HG03442 (cell line): ENCODE data around the gene EYS.
A peak's percentile ranks its signal among the peaks of the same experiment; 100 is the strongest.

ENCODE experiments used
- ATAC-seq: cut with Tn5 transposase; IDR thresholded peaks from one replicate; pipeline ENCODE4 v1.9.1; 2021; ENCODE audit warnings: mild to moderate bottlenecking, moderate library complexity; ENCODE audit not compliant: unreplicated experiment

Gene EYS

GRCh38 chr6:63721181-63721580, 1985.8 kb downstream of the EYS start:
- no peak for ATAC-seq

- ATAC-seq = peak; percentile 60
These were observed 1990.9 kb downstream of the EYS start for GRCh38 chr6:63716169-63716568.

GRCh38 chr6:63714091-63714490, 1992.9 kb downstream of the EYS start:
- ATAC-seq = no peak

- ATAC-seq = no peak
These were observed 1993.7 kb downstream of the EYS start for GRCh38 chr6:63713332-63713731.

GRCh38 chr6:63709148-63709547, 1997.9 kb downstream of the EYS start:
- no peak for ATAC-seq

- no peak for ATAC-seq
These were observed 1998.4 kb downstream of the EYS start for GRCh38 chr6:63708631-63709030.

GRCh38 chr6:63706630-63707029, 2000.4 kb downstream of the EYS start:
- ATAC-seq = no peak

- no peak for ATAC-seq
These were observed 2001.3 kb downstream of the EYS start for GRCh38 chr6:63705707-63706106.

GRCh38 chr6:63690221-63690620, 2016.8 kb downstream of the EYS start:
- no peak for ATAC-seq

- ATAC-seq = no peak
These were observed 2017.6 kb downstream of the EYS start for GRCh38 chr6:63689421-63689820.

GRCh38 chr6:63685446-63686379, 2021.3 kb downstream of the EYS start:
- ATAC-seq = peak; percentile 80

GRCh38 chr6:63683071-63683603, 2023.9 kb downstream of the EYS start:
- ATAC-seq = no peak

- no peak for ATAC-seq
These were observed 2029.7 kb downstream of the EYS start for GRCh38 chr6:63677282-63677681.

- no peak for ATAC-seq
These were observed 2030.5 kb downstream of the EYS start for GRCh38 chr6:63676412-63677114.

GRCh38 chr6:63675138-63675537, 2031.9 kb downstream of the EYS start:
- no peak for ATAC-seq

- ATAC-seq = no peak
These were observed 2032.4 kb downstream of the EYS start for GRCh38 chr6:63674635-63675034.

- no peak for ATAC-seq
These were observed 2033.3 kb downstream of the EYS start for GRCh38 chr6:63673692-63674091.

GRCh38 chr6:63672582-63673129, 2034.4 kb downstream of the EYS start:
- no peak for ATAC-seq

GRCh38 chr6:63671098-63671754, 2035.8 kb downstream of the EYS start:
- no peak for ATAC-seq
